Stimulated activated CD4-positive, alpha-beta T cell treated with anti-CD3 and anti-CD28 coated beads, Interleukin-1b, Interleukin-23, amount 100 ng/mL, for 4 hours (primary cell): ENCODE measurements around the gene IL16.
A peak's percentile ranks its signal among the peaks of the same experiment; 100 is the strongest.
"Not testable (repeated sequence)": the region's sequence is repeated elsewhere in the genome, so short reads cannot be mapped to it uniquely, and the experiment has no call there.

ENCODE experiments used
- DNase-seq, 2 donors: peaks; one replicate each; pipeline ENCODE4 v3.0.0-alpha.2; 2020; ENCODE audit warnings: low read depth in 2 of 2

The IL16 gene

DNA sequence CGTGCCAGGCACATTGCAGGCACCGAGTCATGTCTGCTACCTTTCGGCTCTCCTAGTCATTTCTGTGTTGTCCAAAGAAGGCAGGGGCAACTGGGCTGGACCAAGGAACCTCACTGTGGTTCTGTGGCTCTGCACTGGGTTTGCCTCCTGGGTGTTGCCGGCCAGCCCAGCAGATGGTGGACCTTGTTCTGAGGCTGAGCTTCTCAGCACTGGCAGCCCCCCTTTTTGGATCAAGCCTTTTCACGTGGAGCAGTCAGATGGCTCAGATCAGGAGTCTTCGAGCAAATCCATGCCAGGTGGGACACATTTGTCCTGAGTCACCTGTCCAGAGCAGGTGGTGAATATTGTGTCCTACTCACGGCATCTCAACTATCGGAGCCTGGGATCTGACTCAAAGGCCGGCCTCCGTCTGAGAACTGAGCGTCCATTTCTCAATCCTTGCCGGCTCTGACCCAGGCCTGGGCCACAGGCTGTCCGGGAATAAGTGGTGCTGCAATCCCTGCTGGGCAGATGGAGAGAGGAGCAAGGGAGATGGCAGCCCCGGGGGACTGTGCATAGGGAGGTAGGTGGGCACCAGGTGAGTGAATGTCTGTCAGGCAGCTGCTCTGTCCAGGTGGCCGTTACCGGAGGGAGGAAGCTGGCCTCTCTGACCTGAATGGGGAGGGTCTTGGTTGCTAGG, at the start of gene IL16:
IL16 (plus strand) TSS at position 304 of the 679 bp plus-strand sequence. CDS start 28,521 bp downstream, outside the sequence.
- no peak for DNase-seq

DNA sequence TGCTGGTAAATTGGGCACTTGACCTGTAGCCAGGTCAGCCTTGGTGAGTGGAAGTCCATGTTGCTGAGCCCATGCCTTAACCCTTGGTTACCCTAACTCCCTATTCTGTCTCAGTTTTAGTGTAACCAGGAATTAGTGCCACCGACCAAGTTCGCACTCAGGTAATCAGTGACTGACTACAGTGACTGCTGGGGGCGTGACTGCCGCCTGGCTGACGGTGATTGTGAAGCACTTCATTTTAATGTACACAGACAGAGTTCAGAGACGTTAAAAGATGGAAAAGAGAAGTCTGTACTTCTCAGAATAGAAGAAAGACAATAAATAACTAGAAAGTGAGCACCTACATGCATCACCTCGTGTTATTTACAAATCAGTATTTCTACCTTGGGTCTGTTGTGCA, 45.3 kb upstream of the IL16 start:
- DNase-seq, result no peak

DNA sequence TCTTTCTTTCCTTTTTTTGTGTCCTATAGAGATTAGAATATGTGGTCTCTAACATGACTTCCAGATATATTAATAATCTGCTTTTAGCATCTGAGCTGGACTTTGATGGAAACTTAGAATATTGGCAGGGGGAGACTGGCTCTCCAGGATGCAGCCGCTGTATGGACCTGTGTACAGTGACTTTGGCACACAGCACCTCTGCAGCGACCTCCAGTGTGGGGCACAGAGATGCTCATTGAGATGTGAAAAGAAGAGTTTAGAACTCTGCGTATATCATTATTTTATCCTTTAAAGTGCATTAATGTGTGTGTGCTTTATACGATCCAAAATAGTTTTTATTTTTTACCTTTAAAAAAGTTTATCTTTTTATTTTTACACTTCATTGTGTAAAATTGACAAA, 44.3 kb upstream of the IL16 start:
- no peak for DNase-seq

DNA sequence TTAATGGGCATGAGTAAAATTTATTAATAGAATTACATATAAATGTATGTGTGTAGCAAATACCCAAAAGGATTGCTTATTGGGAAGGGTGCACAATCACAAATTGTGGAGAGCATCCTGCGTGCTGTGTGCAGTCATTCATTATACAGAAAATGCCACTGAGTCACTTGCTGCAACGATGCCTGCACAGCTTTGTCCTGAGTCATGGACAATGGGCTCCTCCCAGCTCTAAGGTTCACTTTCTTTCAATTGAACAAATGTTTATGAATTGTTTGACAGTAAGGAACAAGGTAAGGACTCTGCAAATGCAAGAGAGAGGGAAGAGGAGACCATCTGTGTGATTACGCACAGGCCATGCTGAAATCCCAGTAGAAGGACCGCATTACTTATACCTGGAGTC, 43.9 kb upstream of the IL16 start:
- DNase-seq, result no peak

DNA sequence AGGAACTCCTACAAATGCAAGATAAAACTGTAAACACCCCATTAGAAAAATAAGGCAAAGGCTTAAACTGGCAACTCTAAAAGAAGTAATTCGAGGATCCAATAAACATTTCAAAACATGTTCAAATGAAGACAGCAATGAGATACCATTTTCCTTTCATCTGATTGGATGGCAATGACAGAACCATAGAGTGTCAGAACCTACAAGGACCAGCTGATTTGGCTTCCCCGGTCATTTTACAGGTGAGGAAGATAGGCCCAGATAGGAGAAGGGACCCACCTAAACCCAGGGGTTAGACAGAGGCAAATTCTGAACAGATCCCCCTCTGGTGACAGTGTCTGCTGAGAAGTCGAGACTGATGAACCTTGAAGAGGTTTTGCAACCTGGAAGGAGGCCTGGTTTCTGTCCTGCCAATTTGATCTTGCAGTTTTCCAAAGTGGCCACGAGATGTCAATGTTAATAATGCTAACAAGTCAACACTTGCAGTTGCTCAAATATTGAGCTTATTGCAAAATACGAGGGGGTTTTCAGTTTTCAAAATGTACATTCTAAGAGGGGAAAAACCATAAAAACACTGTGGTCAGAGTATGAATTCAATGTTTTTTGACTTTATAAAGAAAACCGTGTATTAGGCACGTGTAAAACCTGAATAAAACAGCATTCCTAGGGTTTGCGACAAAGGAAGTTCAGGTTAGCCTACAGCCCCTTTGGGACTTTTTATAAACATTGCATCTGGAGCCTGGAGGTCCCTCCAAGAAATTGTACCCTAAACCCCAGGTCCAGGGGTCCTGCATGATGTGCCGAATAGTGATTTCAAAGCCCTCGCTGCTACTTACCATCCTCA, 41.1 kb upstream of the IL16 start:
- DNase-seq, result peak in 1 of 2 donors; percentile 16

DNA sequence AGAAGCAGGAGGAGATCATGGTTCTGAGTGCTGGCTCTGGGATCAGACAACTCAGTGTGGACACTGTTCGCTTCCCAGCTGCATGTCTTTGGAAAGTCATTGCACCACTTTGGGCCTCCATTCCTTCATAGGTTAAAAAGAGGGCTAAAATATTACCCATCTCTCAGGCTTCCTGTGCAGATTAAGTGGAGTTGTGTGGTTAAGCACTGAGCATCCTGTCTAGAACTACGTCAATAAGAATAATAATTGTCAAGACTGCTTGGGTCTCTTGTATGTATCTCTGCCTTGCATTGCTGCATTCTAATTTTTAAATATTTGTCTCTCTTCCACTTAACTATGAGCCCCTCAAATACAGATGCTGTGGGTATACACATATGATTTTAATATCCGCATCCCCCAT, 40.4 kb upstream of the IL16 start:
- no peak for DNase-seq

DNA sequence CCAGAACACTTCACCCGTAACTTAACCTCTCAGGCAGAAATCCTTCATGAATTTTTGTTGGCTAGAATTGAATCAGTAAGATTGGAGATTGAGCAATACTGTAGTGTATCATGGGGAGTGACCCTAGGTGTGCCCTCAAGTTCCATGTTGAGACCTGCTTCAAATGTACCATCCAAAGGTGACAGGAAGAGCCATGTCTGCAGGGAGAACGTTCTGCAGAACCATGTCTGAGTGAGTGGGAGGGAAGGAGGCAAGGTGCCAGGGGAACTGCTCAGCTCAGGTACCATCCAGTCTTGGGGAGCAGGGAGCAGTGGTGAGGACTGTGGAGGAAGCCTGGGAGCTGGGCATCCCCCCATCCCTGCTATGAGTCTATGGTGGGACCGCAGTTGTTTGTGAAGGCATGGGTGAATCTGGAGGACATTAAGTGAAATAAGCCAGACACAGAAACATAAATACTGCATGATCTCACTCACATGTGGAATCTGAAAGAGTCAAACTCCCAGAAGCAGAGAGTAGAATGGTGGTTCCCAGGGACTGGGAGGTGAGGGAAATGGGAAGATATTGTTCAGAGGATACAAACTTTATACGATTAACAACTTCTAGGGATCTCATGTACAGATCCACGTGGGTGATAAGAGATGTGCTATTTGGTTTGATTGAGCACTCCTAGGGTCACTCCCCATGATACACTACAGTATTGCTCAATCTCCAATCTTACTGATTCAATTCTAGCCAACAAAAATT, 39.3 kb upstream of the IL16 start:
- DNase-seq, result no peak

DNA sequence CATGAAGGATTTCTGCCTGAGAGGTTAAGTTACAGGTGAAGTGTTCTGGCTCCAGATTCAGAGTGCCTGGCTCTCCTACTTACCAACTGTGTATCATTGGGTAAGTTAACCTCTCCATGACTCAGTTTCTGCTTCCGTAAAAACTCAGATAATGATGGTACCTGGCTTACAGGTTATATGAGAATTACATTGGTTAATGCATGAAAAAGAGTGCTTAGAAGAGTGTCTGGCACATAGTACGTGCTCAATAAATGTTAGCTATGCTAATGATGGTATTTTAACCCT, 38.8 kb upstream of the IL16 start:
- no peak for DNase-seq

DNA sequence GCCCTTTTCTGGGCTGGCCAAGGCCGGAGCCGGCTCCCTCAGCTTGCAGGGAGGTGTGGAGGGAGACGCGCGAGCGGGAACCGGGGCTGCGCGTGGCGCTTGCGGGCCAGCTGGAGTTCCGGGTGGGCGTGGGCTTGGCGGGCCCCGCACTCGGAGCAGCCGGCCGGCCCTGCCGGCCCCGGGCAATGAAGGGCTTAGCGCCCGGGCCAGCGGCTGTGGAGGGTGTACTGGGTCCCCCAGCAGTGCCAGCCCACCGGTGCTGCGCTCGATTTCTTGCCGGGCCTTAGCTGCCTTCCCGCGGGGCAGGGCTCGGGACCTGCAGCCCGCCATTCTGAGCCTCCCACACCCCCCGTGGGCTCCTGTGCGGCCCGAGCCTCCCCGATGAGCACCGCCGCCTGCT, 38.1 kb upstream of the IL16 start:
- DNase-seq, result not testable (repeated sequence)

DNA sequence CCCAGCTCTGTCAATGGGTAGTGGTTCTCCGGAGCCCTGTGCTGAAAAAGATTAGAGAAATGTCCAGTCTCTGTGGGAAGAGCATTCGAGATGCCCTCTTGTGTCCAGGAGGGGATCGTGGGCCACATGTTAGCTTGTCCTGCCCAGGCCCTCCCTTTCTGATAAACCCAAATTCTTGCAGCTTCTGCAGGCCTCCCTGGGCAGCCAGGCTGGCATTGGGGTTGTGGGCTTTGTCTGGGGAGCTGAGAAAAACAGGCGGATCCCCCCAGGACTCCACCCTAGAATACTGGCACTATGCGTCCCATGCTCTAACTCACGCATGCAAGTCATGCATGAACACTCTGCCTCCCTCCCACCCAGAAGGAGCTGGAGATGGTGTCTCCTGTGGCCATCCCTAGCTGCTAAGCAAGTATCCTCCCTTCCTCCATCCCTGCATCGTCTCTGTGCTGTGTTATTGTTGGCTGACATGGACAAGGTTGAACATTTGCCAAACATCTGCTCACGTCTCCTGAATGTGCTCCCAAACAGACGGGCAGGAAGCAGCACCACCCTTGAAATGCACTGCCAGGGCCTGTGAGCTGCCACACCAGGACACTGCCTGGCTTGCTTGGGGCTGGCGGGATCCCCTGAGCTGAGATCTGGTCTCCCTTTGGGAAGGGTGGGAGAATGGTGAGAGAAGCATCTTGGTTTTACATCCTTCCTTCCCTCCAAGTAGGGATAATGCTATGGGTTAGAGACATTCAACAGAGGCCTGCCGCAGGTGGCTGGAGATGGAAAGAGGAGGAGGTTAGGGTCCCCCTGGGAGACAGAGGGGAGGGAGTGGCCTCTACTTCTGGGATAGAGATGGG, 36.1 kb upstream of the IL16 start:
- no peak for DNase-seq

DNA sequence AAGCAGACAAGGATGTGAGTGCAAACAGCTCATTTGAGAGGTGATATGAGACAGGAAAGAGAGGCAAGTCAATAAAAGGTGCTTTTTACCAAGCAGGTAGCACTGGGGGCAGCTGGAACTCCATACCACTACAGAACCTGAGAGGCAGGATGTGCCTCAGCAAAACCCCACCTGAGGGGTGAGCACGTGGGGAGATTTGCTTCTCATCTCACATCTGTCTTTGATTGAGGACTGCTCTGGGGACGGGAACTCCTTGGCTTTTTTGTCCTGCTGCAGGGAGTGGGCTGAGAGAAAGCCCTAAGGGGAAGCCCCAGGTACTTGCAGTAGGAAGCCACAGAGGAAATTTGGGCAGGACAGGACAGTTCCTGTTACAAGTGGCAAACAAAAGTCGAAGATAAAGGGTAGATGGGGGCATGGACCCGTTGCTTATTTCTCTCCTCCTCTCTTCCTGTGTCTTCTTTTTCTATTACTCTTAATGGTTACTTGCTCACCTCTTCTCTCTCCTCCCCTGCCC, 35.5 kb upstream of the IL16 start:
- no peak for DNase-seq

DNA sequence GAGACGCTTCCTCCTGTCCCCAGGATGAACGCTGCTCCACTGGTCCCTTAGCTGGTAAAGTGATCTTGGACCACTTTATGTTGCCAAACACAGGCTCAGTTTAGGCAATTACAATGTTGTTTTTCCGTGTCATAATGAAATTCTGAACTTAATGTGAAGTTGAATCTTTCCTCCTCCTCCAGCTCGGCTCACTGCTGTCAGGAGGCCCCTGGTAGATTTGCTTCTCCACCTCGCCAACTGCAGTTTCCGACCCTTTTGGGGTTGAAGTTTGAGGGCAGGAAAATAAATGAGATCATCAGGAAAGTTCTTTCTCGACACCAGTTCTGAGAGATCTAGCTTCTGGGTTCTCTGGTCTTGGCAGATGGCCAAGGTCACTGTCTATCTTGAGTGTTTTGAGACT, 34.8 kb upstream of the IL16 start:
- no peak for DNase-seq

DNA sequence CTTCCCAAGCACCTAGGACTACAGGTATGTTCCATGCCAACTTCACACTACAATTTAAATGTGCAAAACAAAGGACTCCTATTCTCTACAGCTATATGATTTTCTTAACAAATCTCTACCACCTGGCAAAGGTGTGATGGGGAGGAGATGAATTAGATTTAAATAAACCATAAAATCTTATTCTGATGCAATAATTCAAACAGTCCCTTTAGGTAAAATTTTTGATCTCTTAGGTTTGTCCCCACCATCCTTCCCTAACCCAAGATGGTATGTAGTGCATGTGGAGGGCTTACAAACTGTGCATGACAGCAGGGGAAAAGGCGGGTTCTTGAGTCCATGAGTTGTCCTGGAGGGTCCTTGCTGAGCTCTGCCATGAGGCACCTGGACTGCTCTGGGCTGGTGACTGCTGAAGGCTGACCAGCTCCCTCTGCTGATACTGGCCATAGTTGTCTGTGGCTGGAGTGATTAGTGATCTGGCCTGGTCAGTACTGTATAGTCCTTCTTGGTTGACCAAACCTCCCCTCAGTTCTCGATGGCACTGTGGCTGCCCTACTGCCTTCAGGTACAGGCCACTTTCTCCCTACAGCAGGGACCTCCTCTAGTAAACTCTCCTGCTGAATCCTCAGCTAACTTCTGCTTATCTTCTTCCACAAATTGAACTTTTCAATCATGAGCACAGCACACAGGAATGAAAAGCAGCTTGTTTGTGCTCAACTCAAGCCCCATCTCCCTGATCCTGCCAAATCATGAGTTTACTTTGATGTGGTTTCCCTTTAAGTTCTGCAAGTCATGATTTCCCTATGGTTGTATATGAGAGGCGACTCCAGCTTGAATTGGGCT, 32.5 kb upstream of the IL16 start:
- DNase-seq, result no peak

DNA sequence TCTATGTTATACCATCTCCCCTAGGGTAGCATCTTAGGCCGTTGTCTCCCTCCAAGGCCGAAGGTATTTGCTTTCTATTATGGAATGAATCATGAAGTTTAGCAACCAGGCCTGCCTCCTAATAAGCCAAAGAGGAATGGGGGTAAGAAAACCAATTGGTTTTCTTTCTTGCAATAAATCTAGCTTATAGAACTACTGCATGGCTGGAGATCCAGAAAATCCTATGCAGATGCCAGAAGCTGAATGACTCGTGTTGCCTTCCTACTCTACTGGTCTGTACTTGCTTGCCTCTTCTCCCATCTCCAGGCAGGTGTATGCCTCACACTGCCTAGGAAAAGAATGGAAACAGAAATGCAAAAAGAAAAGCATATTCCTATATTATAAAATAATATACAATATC, 31.1 kb upstream of the IL16 start:
- no peak for DNase-seq

DNA sequence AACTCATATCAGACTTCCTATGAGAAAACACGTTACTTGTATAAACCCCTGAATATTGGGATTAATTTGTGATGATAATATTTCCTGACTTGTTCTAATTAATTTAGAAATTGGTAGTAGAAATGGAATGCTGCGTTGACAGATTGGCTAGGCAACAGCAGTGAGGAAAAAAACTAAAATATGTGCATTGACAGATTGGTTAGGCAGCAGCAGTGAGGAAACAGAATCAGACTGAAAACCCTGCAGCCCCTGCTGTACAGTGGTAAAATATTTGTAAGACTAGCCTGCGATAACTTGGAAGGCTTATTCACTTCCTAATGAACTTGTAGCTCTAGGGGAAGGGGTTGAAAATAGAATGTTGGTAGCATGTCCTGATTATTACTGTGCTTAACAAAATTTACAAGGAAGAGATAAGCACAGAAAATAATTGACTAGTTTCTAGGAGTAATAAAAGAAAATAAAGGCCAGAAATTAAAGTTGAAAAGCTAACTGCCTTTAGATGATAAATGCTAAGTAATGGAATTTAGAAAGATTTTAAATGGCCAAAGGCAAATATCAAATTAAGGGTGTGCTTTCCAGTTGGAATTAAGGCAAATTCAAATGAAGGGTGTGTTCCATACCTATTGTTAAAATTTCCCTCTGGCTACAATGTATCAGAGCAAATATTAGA, 29.9 kb upstream of the IL16 start:
- no peak for DNase-seq

DNA sequence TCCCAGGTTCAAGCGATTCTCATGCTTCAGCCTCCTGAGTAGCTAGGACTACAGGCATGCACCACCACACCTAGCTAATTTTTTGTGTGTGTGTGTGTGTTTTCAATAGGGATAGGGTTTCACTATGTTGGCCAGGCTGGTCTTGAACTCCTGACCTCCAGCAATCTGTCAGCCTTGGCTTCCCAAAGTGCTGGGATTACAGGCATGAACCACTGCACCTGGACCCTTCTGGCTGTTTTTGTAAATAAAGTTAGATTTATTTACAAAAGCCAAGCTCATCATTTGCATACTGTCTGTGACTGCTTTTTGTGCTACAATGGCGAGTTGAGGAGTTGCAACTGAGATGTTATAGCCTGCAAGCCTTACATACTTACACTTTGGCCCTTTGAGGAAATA, 28.6 kb upstream of the IL16 start:
- DNase-seq, result no peak

DNA sequence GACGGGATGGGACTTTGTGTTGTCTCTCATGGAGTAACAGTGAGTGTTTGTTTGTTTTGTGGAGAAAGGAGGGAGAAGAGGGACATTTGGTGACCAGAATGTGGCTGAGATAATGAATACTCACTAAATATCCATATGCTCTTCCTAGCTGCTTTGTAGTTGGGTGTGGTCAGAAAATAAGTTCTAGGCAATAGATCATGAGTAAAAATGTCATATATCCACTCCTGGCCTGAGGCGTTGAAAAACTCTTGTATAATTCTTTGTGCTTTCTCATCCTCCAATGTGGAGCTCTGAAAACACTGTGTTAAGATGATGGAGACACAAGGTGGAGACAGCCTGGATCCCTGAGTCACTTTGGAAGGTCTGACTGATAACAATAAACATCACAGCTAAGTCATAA, 28.0 kb upstream of the IL16 start:
- no peak for DNase-seq

DNA sequence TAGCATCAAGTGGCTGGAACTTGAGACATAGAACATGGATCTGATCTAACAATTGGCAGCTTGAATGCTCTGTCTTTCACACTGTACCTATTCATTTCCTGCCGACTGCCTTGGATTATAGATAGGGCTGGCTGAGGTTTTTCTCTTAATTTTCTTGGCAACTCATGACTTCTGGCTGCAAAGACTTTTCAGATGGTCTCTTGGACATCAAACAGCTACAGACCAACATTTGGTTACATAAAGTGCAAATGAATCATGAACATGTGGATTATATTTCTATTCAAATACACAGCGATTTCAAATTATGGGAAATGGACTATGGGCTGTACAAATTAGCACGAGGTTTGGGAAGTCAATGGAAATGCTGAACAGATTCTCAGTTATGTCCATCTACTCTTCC, 26.2 kb upstream of the IL16 start:
- no peak for DNase-seq

DNA sequence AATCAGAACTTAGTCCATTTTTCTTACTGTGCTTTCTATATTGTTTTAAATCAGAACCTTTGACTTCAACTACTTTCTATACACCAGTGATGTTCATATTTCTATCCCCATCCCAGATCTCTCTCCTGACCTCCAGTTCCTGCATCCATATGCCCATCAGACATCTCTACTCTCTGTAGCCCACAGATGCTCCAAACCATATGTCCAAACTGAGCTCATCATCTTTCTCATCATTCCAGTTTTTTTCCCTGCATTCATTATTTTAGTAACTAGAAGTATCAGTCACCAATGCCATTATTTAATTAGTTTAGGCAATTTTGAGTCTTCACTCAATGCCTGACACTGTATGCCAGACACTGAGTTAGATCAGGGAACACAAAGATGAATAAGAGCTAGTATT, 25.4 kb upstream of the IL16 start:
- DNase-seq, result no peak

DNA sequence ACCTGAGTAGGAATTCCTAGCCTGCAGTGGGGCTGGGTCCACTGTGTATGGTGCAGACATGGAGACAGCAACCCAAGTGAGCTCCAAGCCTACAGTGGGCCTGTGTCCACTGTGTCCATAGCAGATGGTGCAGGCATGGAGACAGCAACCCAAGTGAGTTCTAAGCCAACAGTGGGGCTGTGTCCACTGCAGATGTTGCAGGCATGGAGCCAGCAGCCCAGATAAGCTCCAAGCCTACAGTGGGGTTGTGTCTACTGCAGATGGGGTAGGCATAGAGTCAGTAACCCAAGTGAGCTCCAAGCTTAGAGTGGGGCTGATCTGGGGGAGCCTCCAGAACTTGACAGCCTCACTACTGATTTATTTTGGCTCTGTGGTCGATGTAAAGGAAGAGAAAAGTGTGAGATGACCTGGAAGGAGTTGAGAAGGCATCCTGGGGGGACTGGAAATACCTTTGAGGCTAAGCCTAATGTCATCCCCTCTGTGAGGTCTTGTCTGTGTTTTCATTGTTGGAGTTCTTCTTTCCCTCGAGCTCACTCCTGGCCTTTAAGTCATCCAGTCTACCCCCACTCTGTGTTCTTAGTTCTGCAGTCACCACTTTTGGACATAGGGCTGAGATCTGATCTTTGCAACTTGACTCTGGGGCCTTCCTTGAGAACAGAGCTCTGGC, 22.4 kb upstream of the IL16 start:
- no peak for DNase-seq
